ENCODE measurements around the gene SMAD3.
A peak's percentile ranks its signal among the peaks of the same experiment; 100 is the strongest.

SMAD3 gene

DNA sequence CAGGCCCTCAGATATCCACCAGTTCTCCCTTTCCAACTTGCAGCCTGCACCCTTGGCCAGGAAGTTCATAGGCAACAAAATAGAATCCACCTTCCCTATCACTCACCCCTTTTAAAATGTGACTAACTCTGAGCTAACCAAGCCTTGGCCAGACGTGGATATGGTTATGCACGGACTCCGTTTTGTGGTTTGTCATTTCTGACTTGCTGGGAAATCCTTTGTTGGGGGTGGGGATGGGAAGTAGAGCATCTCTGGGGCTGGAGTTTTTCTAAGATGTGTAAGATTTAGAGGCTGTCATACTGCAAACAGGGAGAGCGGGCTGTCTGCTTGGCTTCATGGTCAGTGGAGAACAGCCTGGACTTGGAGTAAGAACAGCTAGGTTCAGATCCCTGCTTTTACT, 62.6 kb downstream of the SMAD3 start:
- peak; percentile 98 for DNase-seq

DNA sequence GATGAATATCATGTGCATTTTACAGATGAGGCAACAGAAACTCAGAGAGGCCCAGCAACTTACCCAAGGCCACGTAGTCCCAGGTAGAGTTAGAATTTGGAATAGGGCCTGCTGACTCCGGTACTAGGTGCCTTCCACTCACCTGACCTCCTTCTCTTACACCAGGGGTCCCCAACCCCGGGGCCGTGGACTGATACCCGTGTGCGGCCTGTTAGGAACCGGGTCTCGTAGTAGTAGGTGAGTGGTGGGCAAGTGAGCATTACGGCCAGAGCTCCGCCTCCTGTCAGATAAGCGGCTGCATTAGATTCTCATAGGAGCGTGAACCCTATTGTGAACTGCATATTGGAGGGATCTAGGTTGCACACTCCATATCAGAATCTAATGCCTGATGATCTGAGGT, 64.8 kb downstream of the SMAD3 start:
- DNase-seq: no peak

DNA sequence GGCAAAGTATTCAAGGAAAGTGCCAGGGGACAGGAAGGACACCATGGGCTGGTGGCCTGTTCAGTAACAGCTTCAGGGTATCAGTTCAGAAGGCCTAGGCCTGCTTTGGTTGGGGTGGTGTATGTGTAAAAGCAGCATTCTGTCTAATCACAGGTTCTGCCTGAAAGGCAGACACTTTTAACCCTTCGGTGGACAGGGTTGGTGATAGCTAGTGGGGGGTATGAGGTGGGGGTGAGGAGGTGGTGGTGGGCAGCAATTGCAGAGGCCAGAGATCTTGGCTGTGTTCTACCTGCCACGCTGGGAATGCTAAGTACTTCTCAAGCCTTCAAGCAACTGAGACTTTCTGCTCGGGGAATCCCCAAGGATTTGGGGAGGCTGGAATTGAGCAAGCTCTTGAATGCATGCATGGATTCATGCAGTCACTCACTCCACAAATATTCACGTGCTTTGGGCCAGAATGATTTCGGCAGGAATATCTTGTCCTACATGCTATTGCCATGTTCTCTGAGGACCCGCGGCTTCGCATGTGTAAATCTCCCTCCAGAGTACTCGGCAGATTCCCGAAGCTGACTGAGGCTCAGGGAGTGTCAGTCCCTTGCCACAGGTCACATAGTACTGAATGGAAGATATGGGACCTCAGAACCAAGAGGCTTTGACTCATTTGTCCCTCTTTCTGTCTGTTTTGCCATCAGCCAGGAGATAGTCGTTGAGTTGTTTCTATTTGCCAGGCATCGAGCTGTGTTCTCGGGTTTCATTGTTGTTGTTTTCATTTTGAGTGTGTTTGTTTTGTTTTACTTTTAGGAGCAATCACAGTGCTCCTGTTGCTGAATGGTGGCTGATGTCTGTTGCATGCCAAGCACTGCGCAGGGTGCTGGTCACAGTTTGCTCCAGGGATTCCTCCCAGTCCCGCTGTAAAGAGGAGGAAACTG, 65.5 kb downstream of the SMAD3 start:
- DNase-seq: peak; percentile 81

DNA sequence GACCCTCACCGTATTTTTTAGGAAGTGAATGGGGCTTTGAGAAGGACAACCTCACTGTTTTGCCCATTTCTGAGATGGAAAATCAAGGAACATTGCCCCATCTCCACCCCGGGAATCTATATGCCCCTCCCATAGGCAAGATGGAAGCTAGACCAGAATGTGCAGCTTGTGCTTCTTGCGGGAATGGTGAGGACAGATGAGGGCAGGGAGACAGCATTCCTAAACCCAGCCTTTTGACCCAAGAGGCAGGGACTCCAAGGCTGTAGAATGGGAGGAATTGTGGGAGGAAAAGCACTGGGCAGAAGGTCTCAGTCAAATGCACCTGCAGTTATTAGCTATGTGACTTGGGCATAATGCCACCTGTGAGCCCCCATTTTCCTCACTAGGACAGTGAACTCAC, 66.9 kb downstream of the SMAD3 start:
- no peak for DNase-seq

DNA sequence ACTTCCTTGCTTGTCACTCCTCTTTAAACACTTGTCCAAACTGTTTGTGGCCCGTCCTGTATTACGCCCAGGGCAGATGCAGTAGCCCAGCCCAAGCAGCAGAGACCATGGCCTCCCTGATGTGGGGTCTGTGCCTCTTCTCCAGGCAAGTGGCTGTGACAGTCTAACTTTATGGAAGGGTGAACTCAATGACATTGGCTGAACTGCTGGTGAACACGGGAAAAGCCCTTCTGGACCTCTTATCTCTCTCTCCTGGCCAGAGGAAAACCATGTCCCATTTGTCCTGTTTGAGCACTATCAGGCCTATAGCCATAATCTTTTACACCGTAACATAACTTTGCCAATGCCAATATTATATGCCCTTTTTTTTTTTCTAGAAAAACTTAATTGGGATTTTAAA, 67.6 kb downstream of the SMAD3 start:
- DNase-seq: no peak

DNA sequence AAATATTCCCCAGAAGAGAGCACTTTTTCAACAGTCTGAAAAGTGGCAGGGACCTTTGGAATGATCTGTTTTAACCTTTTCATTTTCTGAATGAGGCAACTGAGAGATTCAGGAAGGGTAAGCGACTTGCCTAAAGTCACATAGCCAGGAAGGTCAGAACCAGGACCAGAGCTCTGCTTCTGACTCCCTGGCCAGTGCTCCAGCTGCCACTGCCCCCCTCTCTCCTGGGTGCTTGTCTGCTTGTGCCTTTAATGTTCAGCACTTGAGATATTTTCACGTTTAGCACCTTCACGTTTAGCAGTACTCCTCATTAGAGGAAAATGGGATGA, 68.3 kb downstream of the SMAD3 start:
- no peak for DNase-seq

DNA sequence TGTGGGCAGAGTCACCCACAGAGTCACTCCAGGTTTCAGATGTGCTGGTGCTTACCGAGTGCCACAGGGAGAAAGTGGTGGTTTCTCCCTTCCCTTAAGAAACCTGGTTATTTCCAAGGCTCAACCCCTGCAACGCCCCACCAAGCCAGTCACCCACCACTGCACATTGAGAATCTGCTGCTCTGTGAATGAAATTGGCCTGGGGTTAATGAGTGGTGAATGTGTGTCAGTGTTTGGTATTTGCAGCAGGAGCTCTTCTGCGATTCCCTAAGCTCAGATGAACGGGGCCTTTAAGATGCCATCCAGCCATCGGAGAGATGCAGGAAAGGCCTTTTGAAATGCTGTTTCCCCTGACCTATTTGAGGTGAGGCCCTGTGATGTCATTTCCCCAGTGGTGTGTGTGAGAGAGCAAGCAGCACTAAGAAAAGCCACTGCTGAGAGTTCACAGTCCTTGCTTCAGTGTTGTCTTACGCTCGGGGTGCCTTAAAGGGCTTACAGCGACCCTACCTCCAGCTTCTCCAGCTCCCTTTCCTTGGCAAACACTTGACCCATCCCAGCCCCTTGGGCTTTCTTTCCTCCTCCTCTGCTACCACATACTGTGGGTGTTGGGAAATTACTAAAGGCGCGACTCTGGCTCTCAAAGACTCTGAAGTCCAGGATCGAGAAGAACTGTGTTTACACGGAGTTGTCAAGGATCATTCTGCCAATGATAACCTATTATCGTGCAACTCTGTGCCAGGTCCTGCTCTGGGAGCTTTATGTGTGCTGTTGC, 68.9 kb downstream of the SMAD3 start:
- no peak for DNase-seq

DNA sequence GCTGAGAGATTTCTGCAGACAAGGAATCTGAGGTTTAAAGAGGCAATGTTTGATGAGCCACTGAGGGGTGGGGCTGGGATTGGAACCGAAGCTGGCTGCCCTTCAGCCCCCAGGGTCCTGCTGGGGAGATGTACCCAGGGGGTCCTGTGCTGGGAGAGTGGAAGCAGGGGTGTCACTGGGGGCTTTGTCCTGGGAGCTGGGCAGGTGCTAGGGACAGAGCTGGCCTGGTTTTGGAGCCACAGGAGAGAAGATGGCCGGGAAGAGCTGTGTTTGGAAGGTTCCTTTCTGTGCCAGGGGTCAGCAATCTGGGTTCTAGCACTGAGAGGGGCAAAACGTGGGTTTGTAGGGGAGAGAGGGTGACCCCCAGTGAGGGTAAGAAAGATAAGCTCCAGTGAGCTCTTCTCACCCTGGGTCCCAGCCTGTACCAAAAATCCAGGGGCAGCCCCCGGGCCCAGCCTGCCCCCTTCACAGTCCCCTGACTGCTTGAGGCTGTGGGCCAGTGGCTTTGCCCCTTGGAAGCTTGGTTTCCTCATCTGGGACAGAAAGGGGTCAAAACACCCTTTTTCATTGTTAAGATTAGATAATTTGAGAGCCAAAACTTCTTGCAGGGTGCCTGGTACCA, 69.6 kb downstream of the SMAD3 start:
- DNase-seq: no peak

DNA sequence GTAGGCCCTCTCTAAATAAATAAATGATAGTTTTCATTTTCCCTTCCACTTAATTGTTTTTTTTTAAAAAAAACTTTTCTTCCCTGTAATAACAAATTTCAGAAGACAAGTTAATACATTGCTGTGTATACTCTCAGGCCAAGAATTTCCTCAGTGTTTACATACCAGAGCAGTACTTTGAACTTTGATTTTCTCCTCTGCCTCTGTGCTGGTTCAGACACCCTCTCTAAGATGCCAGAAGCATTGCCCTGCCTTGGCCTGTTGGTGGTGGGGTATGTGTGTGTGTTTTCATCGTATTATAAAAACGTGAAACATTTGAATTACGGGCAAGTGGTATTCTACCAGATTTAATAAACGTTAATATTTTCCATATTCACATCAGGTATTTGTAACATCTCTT, 70.1 kb downstream of the SMAD3 start:
- DNase-seq: peak; percentile 64

DNA sequence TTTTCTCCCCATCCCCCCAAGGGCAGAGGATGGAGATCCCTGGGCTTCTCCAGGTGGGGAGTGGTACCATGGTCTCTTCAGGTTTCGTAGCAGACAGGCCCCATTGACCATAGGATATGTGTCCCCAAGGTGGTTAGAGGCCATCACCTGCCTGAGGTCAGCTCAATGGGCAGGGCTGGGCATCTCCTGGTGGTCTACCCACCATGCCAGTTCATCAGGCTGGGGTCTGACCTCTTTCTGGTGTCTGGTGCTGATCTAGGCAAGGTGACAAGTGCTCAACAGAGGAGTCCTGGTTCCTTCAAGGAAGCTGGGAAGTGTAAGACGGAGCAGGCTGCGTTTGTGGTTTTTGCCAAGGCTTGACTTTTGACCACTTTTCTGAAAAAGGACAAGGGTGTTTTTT, 71.4 kb downstream of the SMAD3 start:
- no peak for DNase-seq

DNA sequence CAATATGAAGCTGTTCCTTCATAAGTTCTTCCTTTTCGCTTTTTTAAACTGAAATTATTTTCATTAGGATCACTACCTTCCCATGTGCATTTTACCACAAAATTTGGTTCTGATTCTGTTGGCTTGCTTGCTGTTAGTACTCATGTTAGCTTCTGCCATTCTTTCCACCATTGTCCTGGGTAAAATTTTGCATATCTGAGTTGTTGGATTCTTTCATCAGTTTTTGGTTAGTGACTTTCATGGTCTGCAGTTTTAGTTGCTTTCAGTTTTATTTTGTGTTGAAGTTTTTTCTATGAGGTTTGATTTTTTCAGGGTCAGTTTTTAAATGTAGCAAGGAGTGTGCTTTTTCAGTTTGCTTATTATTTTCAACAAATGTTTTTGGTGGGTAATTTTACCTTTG, 71.9 kb downstream of the SMAD3 start:
- no peak for DNase-seq

DNA sequence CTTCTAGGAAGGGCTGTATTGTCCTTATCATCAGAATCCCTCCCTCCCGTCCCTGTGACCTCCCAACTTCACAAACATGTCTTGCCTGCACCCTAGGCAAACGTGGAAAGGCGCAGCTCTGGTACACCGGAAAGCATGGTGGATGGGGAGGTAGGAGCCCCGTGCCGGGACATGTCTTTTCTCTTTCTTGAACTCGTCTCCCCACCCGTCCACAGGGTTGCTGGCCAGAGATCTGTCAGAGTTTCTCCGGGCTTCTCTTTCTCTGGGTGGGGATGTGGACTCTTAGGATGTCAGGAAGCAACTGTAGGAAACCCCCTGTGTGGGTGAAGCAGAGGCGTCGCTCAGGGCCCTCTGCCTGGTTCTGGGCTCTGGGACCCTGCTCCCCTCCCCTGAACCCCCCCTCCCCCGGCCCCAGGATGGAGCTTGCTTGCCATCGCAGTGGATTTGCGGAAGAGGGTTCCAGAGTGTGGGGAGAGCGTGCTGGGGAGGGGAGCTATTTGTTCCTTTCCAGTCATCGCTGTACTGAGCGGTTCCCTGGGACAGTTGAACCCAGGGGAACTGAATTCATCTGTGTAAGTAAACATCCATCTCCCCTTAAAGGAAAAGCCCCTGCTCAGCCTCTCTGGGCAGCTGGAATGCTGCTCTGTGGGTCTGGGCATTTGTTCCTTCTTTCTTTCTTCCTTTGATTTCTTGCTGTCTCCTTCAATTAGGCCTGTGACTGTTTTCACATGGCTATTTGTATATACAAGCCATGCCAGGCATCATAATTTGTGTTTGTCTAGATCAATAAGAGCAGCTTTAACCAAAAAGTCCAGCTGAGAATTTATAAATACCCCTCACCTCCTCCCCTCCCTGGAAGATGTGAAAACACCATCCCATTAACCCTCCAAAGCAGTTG, 72.8 kb downstream of the SMAD3 start:
- no peak for DNase-seq

DNA sequence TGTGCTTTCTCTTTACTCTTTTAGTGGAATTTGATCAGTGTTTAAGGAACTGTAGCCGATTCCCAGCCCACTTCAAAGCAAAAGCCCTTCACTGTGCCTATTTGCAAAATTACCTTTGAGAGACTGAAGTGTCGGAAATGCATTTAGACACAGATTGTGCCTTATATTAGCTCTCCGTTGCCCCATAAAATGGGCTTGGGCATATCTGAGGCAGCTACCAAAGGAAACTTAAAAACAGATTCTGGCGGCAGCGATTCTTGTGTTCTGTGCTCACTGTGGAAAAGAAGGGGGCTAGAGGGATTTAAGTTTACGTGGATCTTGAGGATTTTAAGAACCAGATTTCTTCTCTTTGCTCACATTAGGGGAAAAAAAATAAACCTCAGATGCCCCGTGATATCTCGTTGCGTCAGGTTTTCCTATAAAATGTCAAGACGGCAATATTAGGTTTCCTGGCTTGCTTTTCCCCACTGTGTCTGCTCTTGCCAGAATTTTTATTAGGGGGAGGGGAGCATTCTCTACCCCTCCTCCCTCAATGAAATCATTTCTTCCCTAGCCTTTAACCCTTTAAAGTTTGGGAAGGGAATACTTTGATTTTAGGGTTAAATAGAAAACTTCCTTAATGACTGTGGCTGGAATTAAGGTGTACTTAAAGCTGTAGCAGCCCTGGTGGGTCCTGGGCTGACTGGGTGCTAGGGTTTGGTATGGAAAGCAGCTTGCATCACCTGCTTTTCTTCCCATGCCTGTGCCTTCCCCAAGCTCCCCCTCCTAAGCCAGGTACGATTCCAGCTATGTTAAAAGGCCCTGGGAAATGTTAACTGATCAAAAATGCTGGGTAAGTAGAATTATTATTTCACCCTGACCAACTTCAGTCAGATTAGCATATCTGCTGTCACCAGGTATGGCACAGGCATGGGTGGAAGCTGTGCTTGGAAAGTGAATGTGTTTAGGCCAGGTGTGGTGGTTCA, 73.8 kb downstream of the SMAD3 start:
- DNase-seq: no peak

DNA sequence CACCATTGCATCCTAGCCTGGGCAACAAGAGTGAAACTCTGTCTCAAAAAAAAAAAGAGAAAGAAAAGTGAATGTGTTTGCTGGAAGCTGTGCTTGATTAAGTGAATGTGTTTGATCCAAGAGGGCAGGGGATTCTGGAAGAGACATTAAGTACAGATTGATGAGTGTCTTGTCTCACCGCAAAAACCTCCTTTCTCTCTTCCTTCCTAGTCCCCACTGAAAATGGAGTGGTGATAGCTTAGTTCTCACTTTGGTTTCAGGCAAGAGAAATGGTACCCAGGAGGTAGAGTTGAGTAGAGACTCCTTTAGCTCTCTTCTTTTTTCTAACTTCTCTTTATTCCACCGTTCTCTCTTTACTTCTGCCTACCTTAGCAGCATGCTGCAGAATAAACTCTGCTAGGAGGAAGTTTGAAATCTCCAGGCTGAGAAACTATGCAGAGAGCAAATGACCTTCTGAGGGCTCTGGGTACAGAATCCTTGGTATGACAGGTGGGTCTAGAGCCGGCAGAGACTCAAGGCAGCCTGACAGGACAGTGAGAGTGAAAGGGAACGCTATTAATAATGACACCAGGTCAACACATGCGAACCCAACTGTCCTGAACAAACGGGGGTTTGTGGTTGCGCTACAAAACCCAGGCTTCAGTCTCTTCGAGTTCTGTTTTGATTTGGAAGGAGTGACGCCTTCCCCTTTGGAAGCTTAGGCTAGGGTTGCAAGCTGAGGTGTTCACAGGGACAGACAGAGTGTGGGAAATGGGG, 74.9 kb downstream of the SMAD3 start:
- no peak for DNase-seq

DNA sequence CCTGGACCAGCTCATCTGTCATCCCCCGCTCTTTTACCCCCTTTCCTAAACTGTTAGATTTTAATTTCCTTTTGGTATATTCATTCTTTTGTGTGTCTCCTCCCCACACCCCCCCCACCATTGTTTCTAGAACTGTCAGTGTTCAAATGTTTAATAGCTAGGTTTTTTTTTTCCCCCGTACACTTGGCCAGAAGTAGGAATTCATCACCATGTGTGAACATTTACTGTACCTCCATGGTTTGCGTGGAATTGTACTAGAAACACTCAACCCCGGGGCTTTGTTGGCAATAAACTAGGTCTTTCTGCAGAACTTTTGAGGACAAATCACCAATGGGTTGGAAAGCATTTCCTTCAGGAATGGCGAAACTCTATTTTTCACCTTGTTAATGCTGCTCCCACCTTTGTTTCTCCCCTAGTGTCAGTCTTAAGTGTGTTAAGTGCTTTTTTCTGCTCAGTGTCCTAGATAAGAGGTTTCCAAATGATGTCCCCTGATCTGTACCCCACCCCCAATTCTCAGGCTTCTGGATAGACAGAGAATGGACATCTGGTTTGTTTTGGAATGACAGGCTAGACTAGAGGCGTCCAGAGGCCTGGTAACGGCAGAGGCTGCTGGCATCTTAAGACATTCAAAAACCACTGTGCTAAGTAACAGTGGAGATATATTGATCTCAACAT, 76.8 kb downstream of the SMAD3 start:
- no peak for DNase-seq

DNA sequence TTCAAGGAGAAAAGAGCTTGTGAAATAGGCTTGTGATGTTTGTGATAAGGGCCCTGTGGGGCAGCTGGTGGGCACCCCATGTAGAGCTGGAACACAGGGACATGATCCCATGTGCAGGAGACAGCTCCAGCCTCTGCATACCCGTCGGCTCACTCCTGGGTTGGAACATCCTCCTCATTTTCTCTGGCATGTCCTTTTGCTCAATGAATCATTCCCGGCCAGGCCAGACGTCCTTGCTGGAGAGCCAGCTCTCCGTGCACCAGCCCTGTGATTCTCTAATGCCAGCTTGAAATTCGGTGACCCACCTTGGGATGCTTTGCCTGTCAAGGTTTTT, 77.3 kb downstream of the SMAD3 start:
- no peak for DNase-seq

DNA sequence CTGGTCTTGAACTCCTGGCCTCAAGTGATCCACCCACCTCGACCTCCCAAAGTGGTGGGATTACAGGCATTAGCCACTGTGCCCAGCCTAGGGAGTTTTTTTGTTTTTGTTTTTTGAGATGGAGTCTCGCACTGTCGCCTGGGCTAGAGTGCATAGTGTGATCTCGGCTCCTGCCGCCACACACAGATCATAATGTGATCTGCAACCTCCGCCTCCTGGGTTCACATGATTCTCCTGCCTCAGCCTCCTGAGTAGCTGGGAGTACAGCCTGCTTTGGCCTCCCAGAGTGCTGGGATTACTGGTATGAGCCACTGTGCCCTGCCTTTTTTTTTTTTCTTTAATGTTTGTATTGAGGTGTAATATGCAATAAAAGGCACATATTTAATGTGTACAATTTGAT, 78.2 kb downstream of the SMAD3 start:
- DNase-seq: no peak

DNA sequence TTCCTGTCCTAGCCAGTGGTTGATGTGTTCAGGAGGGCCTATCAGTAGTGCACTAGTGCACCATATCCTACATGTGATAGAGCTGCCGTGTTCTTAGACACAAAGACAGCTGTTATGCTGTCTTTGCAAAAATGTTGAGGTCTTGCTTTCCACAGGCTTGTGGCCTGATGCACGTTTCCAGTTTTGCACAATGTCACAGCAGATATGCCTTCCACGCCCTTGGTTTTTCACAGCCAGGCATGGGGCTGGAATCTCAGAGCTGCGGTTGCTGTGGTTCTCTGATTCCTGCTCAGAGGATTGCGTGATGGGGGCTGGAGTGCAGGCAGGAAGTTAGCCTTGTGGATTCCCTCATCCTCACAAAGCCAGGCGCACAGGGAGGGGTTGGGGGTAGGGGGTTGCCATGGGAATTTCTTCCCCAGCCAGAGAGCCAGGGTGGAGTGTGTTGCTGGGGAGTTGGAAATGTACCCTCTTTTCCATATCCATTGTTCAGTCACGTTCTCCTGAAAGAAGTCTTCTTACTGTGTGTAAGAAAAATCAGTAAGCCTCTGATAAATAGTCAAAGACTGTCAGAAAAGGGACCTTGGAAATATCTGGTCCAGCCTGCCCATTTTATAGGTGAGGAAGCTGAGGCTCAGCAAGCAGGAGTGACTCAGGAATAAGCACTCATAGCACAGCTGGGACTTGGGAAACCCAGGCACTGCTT, 79.4 kb downstream of the SMAD3 start:
- peak; percentile 96 for DNase-seq

DNA sequence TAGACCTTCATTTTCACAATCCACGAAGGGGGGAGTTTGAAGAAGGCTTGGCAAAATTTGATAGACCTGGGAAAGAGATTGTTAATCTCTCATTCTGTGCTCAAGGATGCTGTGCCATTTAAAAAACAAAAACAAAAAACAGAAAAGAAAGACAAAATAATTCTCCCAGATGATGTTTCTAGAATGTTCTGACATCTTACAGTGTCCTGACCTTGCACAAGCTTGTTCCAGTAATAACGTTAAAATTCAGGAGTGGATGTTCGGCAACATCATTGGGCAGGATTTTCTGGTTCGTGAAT, 79.9 kb downstream of the SMAD3 start:
- DNase-seq: no peak

DNA sequence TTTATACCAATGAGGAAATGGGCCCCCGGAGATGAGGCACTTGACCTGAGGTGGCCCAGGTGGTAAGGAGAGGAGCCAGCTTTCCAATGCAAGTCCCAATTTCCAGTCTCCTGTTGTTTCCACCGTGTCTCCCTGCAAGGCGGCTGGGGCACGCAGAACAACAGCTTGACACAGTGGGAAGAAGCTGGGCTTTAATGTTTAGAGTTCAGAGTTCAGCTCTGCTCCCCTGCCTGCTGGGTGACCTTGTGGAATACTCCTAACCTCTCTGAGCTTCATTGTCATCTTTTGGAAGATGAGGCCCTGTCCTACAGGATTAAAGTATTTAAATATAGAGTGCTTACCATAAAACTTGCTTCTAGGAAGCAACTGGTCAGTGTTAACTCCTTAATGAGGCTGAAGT, 80.3 kb downstream of the SMAD3 start:
- DNase-seq: no peak

All from fibroblast of skin of right quadriceps (primary cell).